Naive thymus-derived CD8-positive, alpha-beta T cell (primary cell): ENCODE results near the gene CNIH3. TPM values are rescaled to one million over a fixed set of nuclear protein-coding genes. Genes with fewer than 3 reads are reported as not detected.

Experiments
- ATAC-seq, 2 donors: fragments of 150-1000 bp; cut with Tn5 transposase in 1 of 2; sonication (Bioruptor Pico), chemical (Tn5 transposase) in 1 of 2; 1 replicate in 1 of 2; 2 replicates in 1 of 2; pipeline ENCODE4 v1.10.0; 2021; ENCODE audit warnings: mild to moderate bottlenecking in 2 of 2, moderate library complexity in 2 of 2
- POLR2A ChIA-PET: fragments of 350-600 bp; sonication (Branson Sonifier 250); formaldehyde crosslinking; loops from one replicate; lab custom pipeline; 2021; ENCODE audit warnings: antibody characterized with exemption; lab: Charles Lee
- DNase-seq, 10 donors: peaks; one replicate each; pipeline versions ENCODE4 v3.0.0 to v3.0.0-alpha.2; 2020 to 2022
- H3K27ac Mint-ChIP-seq, 10 donors: one replicate each; pipeline ENCODE4 v1.8.0; 2020 to 2022; ENCODE audit warnings: mild to moderate bottlenecking in 10 of 10, mixed read lengths in 10 of 10, moderate library complexity in 4 of 10, inconsistent platforms in 1 of 10
- H3K27me3 Mint-ChIP-seq, 5 donors: one replicate each; pipeline ENCODE4 v1.8.0; 2021 to 2022; ENCODE audit warnings: mixed read lengths in 5 of 5
- H3K36me3 Mint-ChIP-seq, 3 donors: one replicate each; pipeline ENCODE4 v1.8.0; 2020 to 2022; ENCODE audit warnings: mixed read lengths in 3 of 3, mild to moderate bottlenecking in 2 of 3, inconsistent platforms in 1 of 3
- H3K4me1 Mint-ChIP-seq, 4 donors: one replicate each; pipeline ENCODE4 v1.8.0; 2021 to 2022; ENCODE audit warnings: mixed read lengths in 4 of 4
- H3K4me3 Mint-ChIP-seq, 10 donors: one replicate each; pipeline ENCODE4 v1.8.0; 2020 to 2022; ENCODE audit warnings: mild to moderate bottlenecking in 10 of 10, mixed read lengths in 10 of 10, moderate library complexity in 6 of 10, inconsistent platforms in 1 of 10
- H3K9me3 Mint-ChIP-seq, 9 donors: one replicate each; pipeline ENCODE4 v1.8.0; 2020 to 2022; ENCODE audit warnings: mixed read lengths in 9 of 9, mild to moderate bottlenecking in 3 of 9, inconsistent platforms in 1 of 9, moderate library complexity in 1 of 9
- polyA plus RNA-seq, 3 donors: library from polyadenylated mRNA; unstranded; fragments of 300-500 nt; fragmentation: Illumina TruSeq; gene quantifications; one replicate each; pipeline ENCODE4 v1.2.3, GENCODE V29; 2021
- total RNA-seq, 8 experiments: library from RNA in 2 of 8; stranded (reverse) in 2 of 8; gene quantifications; one replicate each; pipeline ENCODE4 v1.2.3 and lab custom pipeline; 2021 to 2026

Gene CNIH3
- total and polyA plus RNA-seq, 5 experiments from 2014 or later, result 0.98 to 3.6 (median 1.5) TPM

DNA sequence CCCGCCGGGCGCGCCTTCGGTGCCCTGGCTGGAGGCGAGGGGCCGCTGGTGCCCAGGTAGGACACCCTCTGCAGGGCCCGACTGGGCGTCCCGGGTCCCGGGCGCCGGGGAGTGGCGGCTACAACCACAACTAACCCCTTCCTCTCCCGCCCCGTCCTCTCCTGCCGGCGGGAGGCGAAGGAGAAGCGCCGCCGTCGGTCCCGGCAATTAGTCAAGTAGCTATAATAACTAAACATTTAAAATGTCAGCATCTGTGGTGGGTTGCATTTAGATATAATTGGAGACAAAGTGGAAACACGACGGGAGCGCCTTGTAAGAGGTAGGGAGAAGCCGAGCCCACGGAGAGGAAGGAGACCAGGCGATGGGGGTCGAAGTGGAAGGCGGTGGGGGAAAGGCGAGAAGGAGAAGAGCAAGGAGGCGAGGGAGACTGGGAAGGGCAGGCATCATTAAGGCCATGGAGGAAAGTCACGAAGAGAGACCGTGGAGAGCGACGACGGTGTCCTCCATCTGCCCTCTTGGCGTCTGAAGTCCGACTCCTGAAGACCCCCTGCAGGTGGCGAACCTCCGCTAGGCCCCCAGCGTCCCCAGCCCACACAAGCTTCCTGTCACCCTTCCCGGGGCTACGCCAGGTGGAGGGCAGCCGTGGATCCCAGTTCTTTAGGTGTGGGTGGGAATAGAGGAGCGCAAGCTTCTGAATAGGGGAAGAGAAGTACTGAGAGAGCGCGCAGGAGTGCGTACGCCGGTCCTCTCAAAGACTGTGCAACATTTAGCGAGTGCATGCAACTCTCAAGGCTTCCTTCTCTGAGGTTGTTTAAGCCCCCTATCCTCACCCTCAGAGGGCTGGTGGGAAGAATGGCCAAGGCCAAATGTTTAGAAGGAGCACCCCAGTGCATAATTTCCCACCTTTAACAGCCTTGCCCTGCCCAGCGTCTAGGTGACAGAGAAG is 1.6 kb downstream of the CNIH3 start:
- peak; percentile 42 to 44 for ATAC-seq
- H3K9me3 Mint-ChIP-seq, result peaks cover 0 to 15% (median 10%) of the 10 kb centered on the region in 9 donors
- no peak for DNase-seq
- H3K36me3 Mint-ChIP-seq, result peaks cover 0 to 12% (median 3%) of the 10 kb centered on the region in 3 donors
- H3K27ac Mint-ChIP-seq, result peak overlapping the region in 3 of 10 donors; percentile 19 to 59 (median 28)
- H3K4me3 Mint-ChIP-seq, result peak overlapping the region in 8 of 10 donors; percentile 60 to 90 (median 75)
- POLR2A ChIA-PET, result no interaction called here
- H3K27me3 Mint-ChIP-seq, result peaks cover 30 to 71% (median 55%) of the 10 kb centered on the region in 5 donors
- H3K4me1 Mint-ChIP-seq, result peaks cover 15 to 31% (median 24%) of the 10 kb centered on the region in 4 donors

DNA sequence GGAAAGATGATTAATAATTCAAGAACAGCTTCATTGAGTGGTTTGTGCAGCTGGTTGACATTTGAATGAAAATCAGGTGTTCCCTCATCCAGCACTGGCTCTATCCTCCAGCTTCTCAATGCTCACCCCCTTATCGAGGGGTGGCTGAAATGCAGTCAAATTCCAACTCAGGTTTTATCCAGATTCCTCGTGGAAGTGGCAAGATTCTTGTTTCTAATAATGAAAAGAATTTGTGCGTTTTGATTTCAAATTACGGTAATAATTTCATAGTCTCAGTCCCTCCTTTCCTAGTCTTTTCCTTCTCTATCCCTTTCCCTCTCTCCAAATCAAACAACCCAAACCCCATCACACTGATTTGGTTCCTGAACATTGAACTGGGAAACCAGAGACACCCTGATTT is 3.1 kb downstream of the CNIH3 start:
- H3K27ac Mint-ChIP-seq, result peak overlapping the region in 1 of 10 donors; percentile 58
- H3K4me3 Mint-ChIP-seq, result peak overlapping the region in 1 of 10 donors; percentile 34

DNA sequence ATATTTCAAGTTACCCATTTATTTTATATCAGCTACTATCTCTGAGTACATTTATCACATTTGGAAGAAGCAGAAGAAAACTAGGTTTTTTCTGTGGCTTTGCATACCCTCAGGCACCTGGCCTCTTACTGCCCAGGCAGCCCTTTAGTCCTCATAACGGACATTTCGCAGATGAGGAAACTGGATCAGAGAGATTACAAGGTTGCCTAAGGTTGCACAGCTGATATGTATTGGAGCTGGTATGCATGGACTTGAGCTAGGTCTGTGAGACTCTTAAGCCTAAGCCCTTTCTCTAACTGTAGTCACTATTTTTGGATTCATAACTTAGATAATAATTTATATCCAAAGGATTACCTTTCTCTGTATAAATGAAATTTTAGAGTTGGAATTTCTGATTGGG is 4.0 kb downstream of the CNIH3 start:
- H3K9me3 Mint-ChIP-seq, result peaks cover 0 to 22% (median 15%) of the 10 kb centered on the region in 9 donors
- DNase-seq (no peak), ATAC-seq (no peak)
- H3K36me3 Mint-ChIP-seq, result peaks cover 2 to 12% (median 3%) of the 10 kb centered on the region in 3 donors
- POLR2A ChIA-PET, result no interaction called here
- H3K27me3 Mint-ChIP-seq, result peaks cover 28 to 79% (median 55%) of the 10 kb centered on the region in 5 donors
- no peak overlapping the region for H3K27ac Mint-ChIP-seq
- H3K4me3 Mint-ChIP-seq, result no peak overlapping the region
- peaks cover 34 to 55% (median 47%) of the 10 kb centered on the region in 4 donors for H3K4me1 Mint-ChIP-seq

More for the DNA sequence above, 3.1 kb downstream of the CNIH3 start:
- peaks cover 30 to 85% (median 58%) of the 10 kb centered on the region in 5 donors for H3K27me3 Mint-ChIP-seq
- DNase-seq (no peak), ATAC-seq (no peak)
- POLR2A ChIA-PET, result no interaction called here
- H3K36me3 Mint-ChIP-seq, result peaks cover 2 to 12% (median 3%) of the 10 kb centered on the region in 3 donors
- peaks cover 27 to 46% (median 39%) of the 10 kb centered on the region in 4 donors for H3K4me1 Mint-ChIP-seq
- H3K9me3 Mint-ChIP-seq, result peaks cover 0 to 22% (median 15%) of the 10 kb centered on the region in 9 donors

- Mint-ChIP-seq H3K36me3 (peaks cover 2 to 12% (median 3%) of the 10 kb centered on the region in 3 donors), H3K4me1 (peaks cover 34 to 42% (median 40%) of the 10 kb centered on the region in 4 donors), H3K4me3 (no peak overlapping the region), H3K27me3 (peaks cover 22 to 64% (median 47%) of the 10 kb centered on the region in 5 donors), H3K27ac (peak overlapping the region in 6 of 10 donors; percentile 31 to 98 (median 70)), H3K9me3 (peaks cover 0 to 22% (median 15%) of the 10 kb centered on the region in 9 donors)
- DNase-seq (no peak), ATAC-seq (no peak)
- POLR2A ChIA-PET, result no interaction called here
Observed at GRCh38 chr1:224621813-224622682, 5.9 kb downstream of the CNIH3 start.

DNA sequence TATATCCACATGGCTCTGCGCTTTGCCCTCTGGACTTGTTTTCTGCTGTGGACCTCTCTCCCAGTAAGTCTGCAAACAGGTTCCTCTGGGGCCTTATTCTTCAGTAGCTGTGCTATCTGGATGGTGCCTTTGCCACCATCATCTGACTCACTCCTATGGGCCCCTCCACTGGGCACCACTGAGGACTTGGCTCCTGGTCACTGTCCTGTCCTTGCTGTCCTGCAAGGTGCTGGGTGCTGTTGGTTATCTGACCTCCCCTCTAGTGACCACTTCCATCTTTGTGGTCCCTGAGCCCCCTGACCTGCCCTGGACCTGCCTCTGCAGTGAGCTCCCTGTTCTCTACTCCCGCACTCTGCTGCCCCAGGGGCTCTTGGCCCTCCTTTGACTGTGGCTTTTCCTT is 6.7 kb downstream of the CNIH3 start:
- Mint-ChIP-seq H3K4me1 (peaks cover 29 to 35% (median 34%) of the 10 kb centered on the region in 4 donors), H3K9me3 (peaks cover 0 to 22% (median 15%) of the 10 kb centered on the region in 9 donors), H3K27me3 (peaks cover 20 to 57% (median 41%) of the 10 kb centered on the region in 5 donors), H3K36me3 (peaks cover 2 to 12% (median 3%) of the 10 kb centered on the region in 3 donors), H3K4me3 (peak overlapping the region in 2 of 10 donors; percentile 71 to 78), H3K27ac (peak overlapping the region; percentile 77 to 98 (median 93))
- no peak for ATAC-seq
- no peak for DNase-seq
- POLR2A ChIA-PET, result no interaction called here

- POLR2A ChIA-PET, result no interaction called here
- peak overlapping the region in 9 of 10 donors; percentile 4 to 80 (median 71) for H3K4me3 Mint-ChIP-seq
- peaks cover 17 to 57% (median 38%) of the 10 kb centered on the region in 5 donors for H3K27me3 Mint-ChIP-seq
- peak in 1 of 2 donors; percentile 11 for ATAC-seq
- peak overlapping the region; percentile 77 to 98 (median 93) for H3K27ac Mint-ChIP-seq
- no peak for DNase-seq
- peaks cover 2 to 12% (median 3%) of the 10 kb centered on the region in 3 donors for H3K36me3 Mint-ChIP-seq
- H3K4me1 Mint-ChIP-seq, result peaks cover 24 to 31% (median 29%) of the 10 kb centered on the region in 4 donors
- peaks cover 0 to 22% (median 15%) of the 10 kb centered on the region in 9 donors for H3K9me3 Mint-ChIP-seq
Observed at GRCh38 chr1:224623310-224623714, 7.2 kb downstream of the CNIH3 start.

GRCh38 chr1:224623743-224624333 is 7.7 kb downstream of the CNIH3 start:
- POLR2A ChIA-PET, result no interaction called here
- peaks cover 2 to 12% (median 3%) of the 10 kb centered on the region in 3 donors for H3K36me3 Mint-ChIP-seq
- peaks cover 23 to 29% (median 25%) of the 10 kb centered on the region in 4 donors for H3K4me1 Mint-ChIP-seq
- H3K27ac Mint-ChIP-seq, result peak overlapping the region; percentile 77 to 98 (median 93)
- peak overlapping the region; percentile 23 to 80 (median 70) for H3K4me3 Mint-ChIP-seq
- peak in 9 of 10 donors; percentile 48 to 91 (median 82) for DNase-seq
- peaks cover 0 to 22% (median 15%) of the 10 kb centered on the region in 9 donors for H3K9me3 Mint-ChIP-seq
- peak; percentile 89 to 93 for ATAC-seq
- H3K27me3 Mint-ChIP-seq, result peaks cover 15 to 57% (median 33%) of the 10 kb centered on the region in 5 donors

DNA sequence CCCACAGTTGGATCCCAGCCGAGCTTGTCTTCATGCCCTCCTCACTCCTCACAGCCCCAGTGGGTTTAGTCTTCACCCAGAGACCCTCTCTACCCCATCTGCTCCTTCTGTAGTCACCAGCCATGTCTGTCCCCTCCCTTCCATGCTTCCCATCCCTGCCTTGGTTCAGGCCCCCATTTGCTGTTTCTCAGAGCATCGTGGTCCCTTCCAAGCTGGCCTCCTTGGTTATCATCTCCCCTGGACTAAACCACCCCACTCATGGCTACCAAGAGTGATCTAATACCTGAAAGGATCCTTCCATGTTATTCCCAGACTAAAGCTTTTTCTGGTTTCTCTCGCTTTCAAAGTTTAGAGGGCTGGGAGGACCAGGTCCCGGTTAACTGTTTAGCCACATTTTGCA is 8.3 kb downstream of the CNIH3 start:
- Mint-ChIP-seq H3K4me1 (peaks cover 23 to 29% (median 25%) of the 10 kb centered on the region in 4 donors), H3K27me3 (peaks cover 13 to 51% (median 29%) of the 10 kb centered on the region in 5 donors), H3K27ac (peak overlapping the region; percentile 77 to 98 (median 93)), H3K4me3 (peak overlapping the region; percentile 32 to 80 (median 70)), H3K36me3 (peaks cover 2 to 12% (median 3%) of the 10 kb centered on the region in 3 donors), H3K9me3 (peaks cover 0 to 22% (median 15%) of the 10 kb centered on the region in 9 donors)
- ATAC-seq, result no peak
- no peak for DNase-seq
- POLR2A ChIA-PET, result no interaction called here

- H3K9me3 Mint-ChIP-seq, result peaks cover 0 to 22% (median 15%) of the 10 kb centered on the region in 9 donors
- POLR2A ChIA-PET, result no interaction called here
- peaks cover 25 to 29% (median 25%) of the 10 kb centered on the region in 4 donors for H3K4me1 Mint-ChIP-seq
- H3K27me3 Mint-ChIP-seq, result peaks cover 7 to 50% (median 25%) of the 10 kb centered on the region in 5 donors
- H3K36me3 Mint-ChIP-seq, result peaks cover 2 to 12% (median 3%) of the 10 kb centered on the region in 3 donors
- DNase-seq, result no peak
- no peak overlapping the region for H3K4me3 Mint-ChIP-seq
- peak overlapping the region in 5 of 10 donors; percentile 22 to 98 (median 64) for H3K27ac Mint-ChIP-seq
- ATAC-seq, result no peak
Observed at GRCh38 chr1:224626042-224626441, 9.9 kb downstream of the CNIH3 start.

DNA sequence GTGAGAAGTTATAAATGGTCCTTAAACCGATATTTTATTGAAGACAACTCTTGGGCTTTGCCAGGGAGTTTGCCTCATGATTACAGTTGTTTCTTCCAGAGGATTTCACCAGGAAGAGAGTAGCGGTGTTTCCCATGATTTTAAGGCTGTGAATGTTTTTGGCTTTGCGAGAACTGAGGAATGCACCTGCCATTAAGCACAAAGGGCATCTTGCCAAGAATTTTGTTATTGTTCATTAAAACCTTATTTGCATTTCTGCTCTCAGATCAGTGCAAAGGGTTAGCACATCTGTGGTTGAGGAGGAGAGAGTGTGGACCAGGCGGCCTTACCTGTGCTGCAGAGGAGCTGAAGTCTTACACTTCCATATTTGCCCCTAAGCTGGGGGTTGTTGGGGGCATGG is 13.8 kb downstream of the CNIH3 start:
- Mint-ChIP-seq H3K4me3 (no peak overlapping the region), H3K27me3 (peaks cover 4 to 44% (median 8%) of the 10 kb centered on the region in 5 donors), H3K27ac (peak overlapping the region in 3 of 10 donors; percentile 9 to 38 (median 25)), H3K36me3 (no peaks in the 10 kb centered on the region), H3K4me1 (peaks cover 1 to 7% (median 5%) of the 10 kb centered on the region in 4 donors), H3K9me3 (no peaks in the 10 kb centered on the region)
- DNase-seq (no peak), ATAC-seq (no peak)
- POLR2A ChIA-PET, result no interaction called here

GRCh38 chr1:224631462-224632115 is 15.5 kb downstream of the CNIH3 start:
- Mint-ChIP-seq H3K4me3 (no peak overlapping the region), H3K36me3 (no peaks in the 10 kb centered on the region), H3K27ac (peak overlapping the region in 1 of 10 donors; percentile 70), H3K9me3 (no peaks in the 10 kb centered on the region), H3K27me3 (peaks cover 4 to 45% (median 7%) of the 10 kb centered on the region in 5 donors), H3K4me1 (peaks cover 0 to 4% (median 0%) of the 10 kb centered on the region in 4 donors)
- POLR2A ChIA-PET, result no interaction called here
- no peak for ATAC-seq
- DNase-seq, result no peak
